ENCODE data around the gene TMEM18. TPM values are rescaled to one million over a fixed set of nuclear protein-coding genes. Genes with fewer than 3 reads are reported as not detected.
"Not testable (repeated sequence)": the region's sequence is repeated elsewhere in the genome, so short reads cannot be mapped to it uniquely, and the experiment has no call there.

TMEM18 gene
- 28.6 and 40.3 TPM in 2 replicates for total RNA-seq (2014; rRNA removed; shearing (Covaris generic))
- 35.6 and 37.7 TPM in 2 replicates for polyA plus RNA-seq (2014; cell fraction: nucleus; rRNA removed)

- DNase-seq (ENCODE audit: extremely low read depth, low read depth), result peak; percentile 99
Observed at GRCh38 chr2:677056-677958, at the start of gene TMEM18. TMEM18 (minus strand) TSS chr2:677406; CDS start chr2:677345, 61 bp downstream.

DNA sequence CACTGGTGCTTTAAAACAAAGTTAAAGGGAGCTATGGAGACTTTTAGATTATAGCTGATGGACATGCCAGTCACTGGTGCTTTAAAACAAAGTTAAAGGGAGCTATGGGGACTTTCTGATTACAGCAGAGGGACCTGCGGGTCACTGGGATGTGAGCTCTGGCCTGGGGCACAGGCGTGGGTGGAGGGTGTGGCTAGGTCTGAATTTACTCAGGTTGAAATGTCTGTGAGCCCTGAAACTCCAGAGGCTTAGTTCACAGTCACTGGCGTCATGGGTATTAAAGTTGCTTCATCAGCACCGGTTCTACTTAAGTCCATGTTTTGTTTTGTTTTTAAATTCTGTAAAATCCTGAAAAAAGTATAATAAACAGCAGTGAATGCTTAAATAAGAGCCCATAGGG is 49.0 kb upstream of the TMEM18 start:
- DNase-seq (ENCODE audit: extremely low read depth, low read depth), result no peak

GRCh38 chr2:725468-725867 is 48.3 kb upstream of the TMEM18 start:
- DNase-seq (ENCODE audit: extremely low read depth, low read depth), result no peak

DNA sequence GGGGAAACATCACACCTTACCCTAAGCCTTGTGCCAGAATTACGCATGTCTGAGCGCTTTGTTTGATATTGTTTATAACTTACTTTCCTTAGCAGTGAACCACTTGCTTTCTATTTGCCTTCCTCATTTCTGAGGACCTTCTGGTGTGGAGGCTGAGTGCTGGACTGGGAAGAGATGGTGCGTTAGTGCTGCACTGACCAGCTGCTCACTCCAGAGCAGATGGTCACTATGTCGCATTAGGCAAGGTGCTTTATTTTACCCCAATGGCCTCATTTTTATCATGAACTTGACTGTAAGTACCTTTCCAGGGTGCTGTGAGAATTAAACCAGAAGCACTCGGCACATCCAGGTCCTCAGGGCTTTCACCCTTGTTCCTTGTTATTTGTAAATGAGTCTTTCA is 46.6 kb upstream of the TMEM18 start:
- no peak for DNase-seq (ENCODE audit: extremely low read depth, low read depth)

DNA sequence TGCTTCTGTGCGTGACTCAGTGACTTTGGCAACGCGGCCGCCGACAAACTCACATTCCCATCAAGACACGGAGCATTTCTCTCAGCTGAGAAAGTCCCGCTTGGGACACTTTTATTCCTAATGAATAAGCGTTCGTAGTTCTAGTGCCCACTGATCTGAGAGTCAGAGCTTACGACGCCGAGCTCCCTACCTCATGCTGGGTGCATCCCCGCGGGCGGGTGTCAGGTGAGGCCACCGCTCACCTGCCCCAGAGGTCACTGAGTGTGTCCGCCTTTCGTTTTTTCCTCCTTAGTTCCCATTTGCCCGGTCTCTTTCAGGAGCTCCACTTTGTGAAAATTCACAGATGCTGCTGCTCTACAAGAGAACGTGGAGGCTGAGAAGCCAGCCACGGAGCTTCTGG is 43.6 kb upstream of the TMEM18 start:
- DNase-seq (ENCODE audit: extremely low read depth, low read depth), result no peak

DNA sequence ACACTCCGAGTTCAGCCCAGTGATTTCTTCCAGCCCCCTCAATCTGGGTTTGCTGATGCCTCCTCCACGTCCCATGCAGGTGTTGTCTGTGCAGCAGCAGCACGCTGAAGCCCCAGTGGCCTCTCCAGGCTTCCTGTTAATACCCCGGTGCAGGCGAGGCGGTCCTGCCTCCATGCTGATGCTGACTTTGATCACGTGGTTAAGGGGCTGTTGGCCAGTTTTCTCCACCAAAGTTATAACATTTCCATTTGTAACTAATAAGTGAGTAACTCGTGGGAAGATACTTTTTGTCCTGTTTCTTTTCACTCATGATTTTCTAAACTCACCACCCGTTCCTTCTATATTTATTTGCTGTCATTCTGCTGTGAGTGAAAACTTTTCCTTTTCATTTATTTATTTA is 42.5 kb upstream of the TMEM18 start:
- no peak for DNase-seq (ENCODE audit: extremely low read depth, low read depth)

DNA sequence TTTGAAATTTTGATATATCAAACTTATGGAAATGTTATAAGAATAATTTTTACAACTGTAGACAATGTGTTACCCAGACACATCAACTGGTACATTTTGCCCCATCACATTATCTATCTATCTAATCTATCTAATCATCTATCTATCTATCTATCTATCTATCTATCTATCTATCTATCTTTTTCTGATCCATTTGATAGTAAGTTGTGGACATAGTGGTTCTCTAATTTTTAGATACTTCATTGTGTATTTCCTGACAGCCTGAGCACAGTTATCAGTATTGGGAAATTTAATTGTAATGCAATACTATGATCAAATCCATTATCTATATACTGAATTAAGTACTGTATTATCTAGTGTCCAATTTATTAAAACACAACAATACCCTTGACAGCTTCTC is 42.0 kb upstream of the TMEM18 start:
- DNase-seq (ENCODE audit: extremely low read depth, low read depth), result no peak

- DNase-seq (ENCODE audit: extremely low read depth, low read depth), result no peak
Observed at GRCh38 chr2:717661-718060, 40.5 kb upstream of the TMEM18 start.

GRCh38 chr2:715854-716560 is 38.8 kb upstream of the TMEM18 start:
- DNase-seq (ENCODE audit: extremely low read depth, low read depth), result peak; percentile 3

DNA sequence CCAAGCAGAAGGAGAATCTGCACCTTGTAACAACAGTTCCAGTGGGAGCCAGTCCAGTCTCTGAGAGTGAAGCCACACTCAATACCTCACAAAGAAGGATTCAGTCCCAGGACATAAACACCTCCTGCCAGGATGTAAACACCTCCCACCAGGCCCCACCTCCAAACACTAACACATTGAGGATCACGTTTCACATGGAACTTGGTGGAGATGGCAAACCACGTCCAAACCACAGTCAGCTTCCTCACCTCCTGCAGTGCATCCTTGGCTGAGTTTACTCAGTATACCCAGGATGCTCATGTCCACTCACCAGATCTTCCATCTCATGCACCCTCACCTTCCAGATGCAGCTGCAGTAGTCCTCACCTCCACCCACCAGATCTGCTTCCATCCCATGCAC is 37.8 kb upstream of the TMEM18 start:
- DNase-seq (ENCODE audit: extremely low read depth, low read depth), result no peak

DNA sequence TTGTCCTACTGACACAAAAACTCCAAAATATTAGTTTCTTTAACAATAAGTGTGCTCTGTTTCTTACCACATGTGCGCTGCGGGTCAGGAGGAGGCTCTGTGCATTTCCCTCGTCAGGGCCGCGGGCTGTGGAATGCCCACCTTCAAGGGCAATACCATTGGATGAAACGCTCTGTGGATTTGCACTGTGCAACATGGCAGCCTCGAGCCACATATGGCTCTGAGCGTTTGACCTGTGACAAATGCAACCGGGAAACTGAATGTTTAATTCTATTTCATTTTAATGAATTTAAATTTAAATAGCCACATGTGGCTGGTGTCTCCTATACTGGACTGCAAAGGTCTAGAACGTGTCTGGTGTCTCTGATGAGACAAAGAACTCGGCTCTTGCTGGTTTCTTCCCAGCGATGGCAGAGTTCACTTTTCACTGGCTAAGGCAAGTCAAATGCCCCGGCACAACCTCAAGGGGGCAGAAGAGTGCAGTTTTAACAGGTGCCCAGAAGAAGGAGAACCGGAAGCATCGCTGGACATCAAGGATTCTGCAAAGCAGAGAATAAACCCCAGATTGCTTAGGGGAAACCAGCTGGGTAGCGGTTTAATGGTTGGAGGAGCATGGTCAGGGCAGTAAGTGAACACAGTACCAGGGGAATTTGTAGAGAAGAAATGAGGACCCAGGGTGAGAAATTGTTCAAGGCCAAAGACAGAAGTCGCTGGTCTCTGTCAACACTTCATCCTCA is 37.0 kb upstream of the TMEM18 start:
- peak; percentile 57 for DNase-seq (ENCODE audit: extremely low read depth, low read depth)

DNA sequence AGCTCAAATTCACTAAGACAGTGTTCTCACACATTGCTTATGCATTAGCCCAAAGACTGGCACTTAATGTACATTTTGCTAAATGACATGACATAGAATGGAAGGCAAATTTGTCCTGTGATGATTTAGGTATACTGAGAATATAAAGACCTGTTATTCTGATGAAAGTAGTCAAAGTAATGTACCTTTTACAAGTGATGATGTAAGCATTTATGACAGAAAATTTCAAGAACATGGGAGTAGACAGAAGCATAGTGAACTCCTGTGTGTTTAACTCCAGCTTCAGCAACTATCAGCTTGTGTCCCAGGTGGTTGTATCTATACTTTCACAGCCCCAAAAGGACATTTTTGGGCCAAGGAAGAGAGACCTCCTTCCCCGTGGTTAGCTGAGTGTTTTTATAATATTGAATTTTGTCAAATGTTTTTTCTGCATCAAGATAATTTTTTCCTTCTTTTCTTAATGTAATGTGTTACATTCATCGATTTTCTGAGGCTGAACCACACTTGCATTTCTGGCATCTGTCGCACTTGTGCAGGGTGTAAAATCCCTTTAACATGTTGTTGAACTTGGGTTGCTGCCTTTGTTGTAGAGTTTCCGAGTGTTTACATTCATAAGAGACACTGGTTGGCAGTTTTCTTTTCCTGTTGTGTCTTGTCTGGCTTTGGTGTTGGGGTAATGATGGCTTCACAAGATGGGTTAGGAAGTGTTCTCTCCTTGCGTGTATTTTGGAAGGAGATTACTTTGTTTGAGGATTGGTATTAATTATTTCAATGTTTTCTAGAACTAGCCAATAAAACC is 33.9 kb upstream of the TMEM18 start:
- DNase-seq (ENCODE audit: extremely low read depth, low read depth), result no peak

GRCh38 chr2:709138-709765 is 32.0 kb upstream of the TMEM18 start:
- DNase-seq (ENCODE audit: extremely low read depth, low read depth), result no peak

DNA sequence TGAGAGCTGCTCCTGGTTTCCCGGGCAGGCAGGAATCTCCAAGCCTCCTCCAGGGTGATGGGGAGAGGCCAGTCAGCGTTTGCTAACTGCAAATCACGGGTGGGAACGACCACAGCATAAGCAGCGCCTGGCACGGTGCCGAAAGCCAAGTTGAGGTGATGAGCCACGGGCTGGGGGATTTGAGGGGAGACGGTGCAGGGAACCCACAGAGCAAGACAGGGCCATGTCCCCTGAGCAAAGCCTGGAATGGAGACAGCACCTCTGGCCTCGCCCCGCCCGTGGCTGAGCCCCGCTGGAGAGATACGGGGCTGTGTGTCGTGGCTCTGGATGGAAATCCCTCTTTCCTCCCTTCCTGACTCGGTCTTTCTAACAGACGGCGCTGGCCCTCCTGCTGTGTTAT is 31.5 kb upstream of the TMEM18 start:
- DNase-seq (ENCODE audit: extremely low read depth, low read depth), result no peak

- DNase-seq (ENCODE audit: extremely low read depth, low read depth), result no peak
Observed at GRCh38 chr2:705971-706511, 28.8 kb upstream of the TMEM18 start.

- DNase-seq (ENCODE audit: extremely low read depth, low read depth), result not testable (repeated sequence)
Observed at GRCh38 chr2:702765-703164, 25.6 kb upstream of the TMEM18 start.

DNA sequence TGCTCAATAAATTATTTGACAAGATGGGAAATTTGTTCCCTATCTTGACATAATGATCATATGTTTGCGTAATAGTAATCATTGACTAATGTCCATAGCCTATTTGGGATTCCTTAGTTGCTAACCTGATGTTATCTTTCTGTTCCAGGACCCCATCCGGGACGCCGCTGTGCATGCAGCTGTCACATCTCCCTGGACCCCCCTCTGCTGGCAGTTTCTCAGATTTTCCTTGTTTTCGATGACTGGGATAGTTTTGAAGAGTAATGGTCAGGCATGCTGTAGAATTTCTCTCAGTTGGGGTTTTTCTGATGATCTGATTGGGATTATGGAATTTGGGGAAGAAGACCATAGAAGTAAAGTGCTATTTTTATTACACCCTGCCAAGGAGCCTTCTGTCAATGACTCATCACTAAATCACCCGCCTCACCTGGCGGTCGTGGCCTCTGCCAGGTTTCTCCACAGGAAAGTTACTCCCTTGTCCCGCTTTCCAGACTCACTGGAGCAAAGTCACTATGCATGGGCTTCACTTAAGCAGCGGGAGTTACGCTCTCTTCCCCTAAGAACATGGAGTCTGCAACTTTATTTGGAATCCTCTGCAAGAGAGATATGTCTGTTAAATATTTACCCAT is 19.9 kb upstream of the TMEM18 start:
- no peak for DNase-seq (ENCODE audit: extremely low read depth, low read depth)

- no peak for DNase-seq (ENCODE audit: extremely low read depth, low read depth)
Observed at GRCh38 chr2:696463-696862, 19.3 kb upstream of the TMEM18 start.

DNA sequence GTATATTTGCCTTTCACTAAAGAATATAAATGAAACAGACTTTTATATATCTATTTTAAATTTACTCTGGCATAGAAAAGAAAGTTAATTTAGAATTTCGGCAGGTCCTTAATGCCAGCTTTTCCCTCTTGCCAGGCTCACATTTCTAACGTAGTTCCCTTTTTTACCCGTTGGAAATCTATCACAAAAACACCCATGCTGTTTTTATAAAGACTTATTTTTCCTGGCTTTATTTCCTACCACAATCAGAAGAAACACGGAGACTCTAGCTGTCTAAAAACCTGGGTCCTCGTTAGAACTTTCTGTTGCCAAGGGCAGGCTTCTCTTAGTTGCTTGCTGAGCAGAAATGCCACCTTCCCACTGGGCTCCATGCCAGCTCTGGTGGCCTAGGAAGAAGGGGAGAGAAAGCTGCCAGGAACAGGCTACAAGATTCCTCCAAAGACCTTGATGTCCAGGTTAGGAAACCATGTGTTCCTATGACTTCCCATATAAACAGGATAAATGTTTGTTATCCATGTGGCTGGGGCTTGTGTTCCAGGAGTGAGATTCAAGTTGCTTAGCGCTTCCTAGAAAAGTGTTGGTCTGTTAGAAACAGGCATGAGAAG is 17.8 kb upstream of the TMEM18 start:
- no peak for DNase-seq (ENCODE audit: extremely low read depth, low read depth)
